Measurements from ENCODE around the gene LPA.

Gene LPA

DNA sequence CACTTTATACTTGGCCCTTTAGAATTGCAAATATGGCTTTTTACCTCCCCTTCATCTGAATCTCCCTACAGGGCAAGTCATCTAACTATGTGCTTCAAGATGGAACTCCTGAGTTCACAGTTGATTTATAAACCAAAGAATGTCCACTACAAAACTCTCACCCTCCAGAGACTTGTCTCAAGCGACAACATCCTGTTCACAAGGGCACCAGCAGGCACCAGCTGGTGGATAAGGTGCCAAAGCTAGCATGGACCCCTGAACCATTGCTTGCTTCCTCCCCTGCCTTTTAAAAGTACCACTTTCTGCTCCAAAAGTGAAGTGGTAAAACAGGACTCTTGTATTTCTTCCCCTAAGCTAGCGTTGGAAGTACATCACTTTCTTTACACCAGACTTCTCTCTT, 154.5 kb downstream of the LPA start:
- Histone ChIP-seq H4K20me1 (ENCODE audit: low read depth, low read length) (no peaks in the 10 kb centered on the region), H3K9ac (ENCODE audit: low read length) (no peak overlapping the region), H3K4me3 (ENCODE audit: insufficient read depth, low read length, poor library complexity, severe bottlenecking) (no peak overlapping the region), H3K27ac (ENCODE audit: low read depth, low read length) (no peak overlapping the region), H3K4me2 (ENCODE audit: low read depth, low read length, poor library complexity, severe bottlenecking) (no peak overlapping the region), H3K79me2 (ENCODE audit: insufficient read depth, low read length) (no peaks in the 10 kb centered on the region), H2AFZ (ENCODE audit: low read depth, low read length, severe bottlenecking) (no peak overlapping the region), H3F3A (ENCODE audit: insufficient read depth) (no peaks in the 10 kb centered on the region), H3K36me3 (ENCODE audit: low read length) (no peaks in the 10 kb centered on the region), H3K27me3 (ENCODE audit: low read length) (no peaks in the 10 kb centered on the region), H3K9me2 (replicated peaks; ENCODE audit: insufficient read depth, low read length) (no peaks in the 10 kb centered on the region), H3K9me3 (ENCODE audit: insufficient read depth, low read length) (no peaks in the 10 kb centered on the region)
- TF ChIP-seq, protein P1, sequence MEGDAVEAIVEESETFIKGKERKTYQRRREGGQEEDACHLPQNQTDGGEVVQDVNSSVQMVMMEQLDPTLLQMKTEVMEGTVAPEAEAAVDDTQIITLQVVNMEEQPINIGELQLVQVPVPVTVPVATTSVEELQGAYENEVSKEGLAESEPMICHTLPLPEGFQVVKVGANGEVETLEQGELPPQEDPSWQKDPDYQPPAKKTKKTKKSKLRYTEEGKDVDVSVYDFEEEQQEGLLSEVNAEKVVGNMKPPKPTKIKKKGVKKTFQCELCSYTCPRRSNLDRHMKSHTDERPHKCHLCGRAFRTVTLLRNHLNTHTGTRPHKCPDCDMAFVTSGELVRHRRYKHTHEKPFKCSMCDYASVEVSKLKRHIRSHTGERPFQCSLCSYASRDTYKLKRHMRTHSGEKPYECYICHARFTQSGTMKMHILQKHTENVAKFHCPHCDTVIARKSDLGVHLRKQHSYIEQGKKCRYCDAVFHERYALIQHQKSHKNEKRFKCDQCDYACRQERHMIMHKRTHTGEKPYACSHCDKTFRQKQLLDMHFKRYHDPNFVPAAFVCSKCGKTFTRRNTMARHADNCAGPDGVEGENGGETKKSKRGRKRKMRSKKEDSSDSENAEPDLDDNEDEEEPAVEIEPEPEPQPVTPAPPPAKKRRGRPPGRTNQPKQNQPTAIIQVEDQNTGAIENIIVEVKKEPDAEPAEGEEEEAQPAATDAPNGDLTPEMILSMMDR (IDR thresholded peaks at IDR 0.05; ENCODE audit: insufficient read depth, low read length, poor library complexity, severe bottlenecking) = no peak

DNA sequence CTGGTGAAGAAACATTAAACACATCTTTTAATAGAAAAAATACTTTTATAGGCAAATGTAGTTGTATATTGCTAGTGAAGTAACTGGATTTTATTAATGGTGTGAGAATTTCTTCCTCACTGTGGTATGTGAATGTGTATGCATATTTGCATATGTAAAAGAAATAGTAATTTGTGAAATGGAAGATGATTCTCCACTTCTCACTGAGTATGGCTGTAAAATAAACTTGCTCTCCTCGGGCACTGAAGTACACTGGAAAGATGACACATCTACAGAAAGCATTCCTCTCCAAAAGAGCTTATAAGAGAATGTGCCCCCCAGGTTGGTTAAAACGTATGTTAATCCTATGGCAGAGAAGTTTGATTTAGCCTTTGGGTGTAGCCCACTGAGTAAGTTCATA, 155.5 kb downstream of the LPA start:
- H3K27ac ChIP-seq (ENCODE audit: low read depth, low read length) = no peak overlapping the region
- H2AFZ ChIP-seq (ENCODE audit: low read depth, low read length, severe bottlenecking) = no peak overlapping the region
- H3K9me2 ChIP-seq (replicated peaks; ENCODE audit: insufficient read depth, low read length) = no peaks in the 10 kb centered on the region
- H3K4me3 ChIP-seq (ENCODE audit: insufficient read depth, low read length, poor library complexity, severe bottlenecking) = no peak overlapping the region
- H3K9me3 ChIP-seq (ENCODE audit: insufficient read depth, low read length) = no peaks in the 10 kb centered on the region
- no peaks in the 10 kb centered on the region for H3F3A ChIP-seq (ENCODE audit: insufficient read depth)
- no peaks in the 10 kb centered on the region for H3K79me2 ChIP-seq (ENCODE audit: insufficient read depth, low read length)
- TF ChIP-seq, protein P1 (IDR thresholded peaks at IDR 0.05; ENCODE audit: insufficient read depth, low read length, poor library complexity, severe bottlenecking) = no peak
- no peak for TF ChIP-seq EZH2phosphoT487 (conservative IDR thresholded peaks at IDR 0.05; ENCODE audit: low read length)
- H3K36me3 ChIP-seq (ENCODE audit: low read length) = no peaks in the 10 kb centered on the region
- H4K20me1 ChIP-seq (ENCODE audit: low read depth, low read length) = no peaks in the 10 kb centered on the region
- no peak overlapping the region for H3K4me2 ChIP-seq (ENCODE audit: low read depth, low read length, poor library complexity, severe bottlenecking)
- no peak overlapping the region for H3K9ac ChIP-seq (ENCODE audit: low read length)
- no peaks in the 10 kb centered on the region for H3K27me3 ChIP-seq (ENCODE audit: low read length)

DNA sequence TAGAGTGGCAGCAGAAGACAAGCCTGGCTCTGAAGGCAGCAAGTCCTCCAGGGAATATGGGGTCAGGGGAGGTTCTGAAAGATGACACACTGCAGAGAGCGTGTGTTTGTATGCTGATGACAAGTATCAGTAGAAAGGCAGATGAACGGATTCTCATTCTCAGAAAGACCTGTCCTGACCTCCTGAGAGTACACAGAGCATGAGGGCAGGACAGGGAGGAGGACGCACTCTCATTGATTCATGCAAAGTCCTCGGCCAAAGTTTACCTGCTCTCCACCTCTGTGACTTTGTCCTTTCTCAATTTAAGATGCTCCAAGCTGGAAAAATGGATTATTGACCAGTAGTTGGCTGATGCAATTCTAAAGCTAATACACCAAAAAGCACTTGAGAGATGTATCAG, 156.7 kb downstream of the LPA start:
- H3K4me3 ChIP-seq (ENCODE audit: insufficient read depth, low read length, poor library complexity, severe bottlenecking) = no peak overlapping the region
- H3K9ac ChIP-seq (ENCODE audit: low read length) = no peak overlapping the region
- no peak overlapping the region for H3K4me2 ChIP-seq (ENCODE audit: low read depth, low read length, poor library complexity, severe bottlenecking)
- H3K27ac ChIP-seq (ENCODE audit: low read depth, low read length) = no peak overlapping the region
- no peak overlapping the region for H2AFZ ChIP-seq (ENCODE audit: low read depth, low read length, severe bottlenecking)
- no peaks in the 10 kb centered on the region for H3K9me3 ChIP-seq (ENCODE audit: insufficient read depth, low read length)
- no peak for TF ChIP-seq EZH2phosphoT487 (conservative IDR thresholded peaks at IDR 0.05; ENCODE audit: low read length)
- TF ChIP-seq, protein P1 (IDR thresholded peaks at IDR 0.05; ENCODE audit: insufficient read depth, low read length, poor library complexity, severe bottlenecking) = no peak
- H3K36me3 ChIP-seq (ENCODE audit: low read length) = no peaks in the 10 kb centered on the region
- H3F3A ChIP-seq (ENCODE audit: insufficient read depth) = no peaks in the 10 kb centered on the region
- H3K79me2 ChIP-seq (ENCODE audit: insufficient read depth, low read length) = no peaks in the 10 kb centered on the region
- H3K9me2 ChIP-seq (replicated peaks; ENCODE audit: insufficient read depth, low read length) = no peaks in the 10 kb centered on the region
- H4K20me1 ChIP-seq (ENCODE audit: low read depth, low read length) = no peaks in the 10 kb centered on the region
- H3K27me3 ChIP-seq (ENCODE audit: low read length) = no peaks in the 10 kb centered on the region

DNA sequence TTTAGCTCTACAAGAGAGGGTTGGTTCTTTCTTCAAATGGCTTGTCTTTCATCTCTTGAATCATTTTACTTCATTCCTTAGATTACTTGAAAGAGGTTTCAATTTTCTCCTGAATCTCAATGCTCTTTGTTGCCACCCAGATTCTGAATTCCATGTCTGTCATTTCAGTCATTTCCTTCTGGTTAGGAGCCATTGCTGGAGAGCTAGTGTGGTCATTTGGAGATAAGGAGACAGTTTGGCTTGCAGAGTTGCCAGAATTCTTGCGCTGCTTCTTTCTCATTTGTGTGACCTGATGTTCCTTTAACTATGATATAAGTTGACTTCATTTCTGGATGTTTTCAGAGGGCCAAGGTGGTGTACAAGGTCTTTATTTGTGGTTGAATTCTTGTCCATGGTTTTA, 158.1 kb downstream of the LPA start:
- H3K9me2 ChIP-seq (replicated peaks; ENCODE audit: insufficient read depth, low read length) = no peaks in the 10 kb centered on the region
- H3K9ac ChIP-seq (ENCODE audit: low read length) = no peak overlapping the region
- H3K27ac ChIP-seq (ENCODE audit: low read depth, low read length) = no peak overlapping the region
- no peaks in the 10 kb centered on the region for H3F3A ChIP-seq (ENCODE audit: insufficient read depth)
- no peaks in the 10 kb centered on the region for H3K27me3 ChIP-seq (ENCODE audit: low read length)
- H3K4me3 ChIP-seq (ENCODE audit: insufficient read depth, low read length, poor library complexity, severe bottlenecking) = no peak overlapping the region
- no peak overlapping the region for H3K4me2 ChIP-seq (ENCODE audit: low read depth, low read length, poor library complexity, severe bottlenecking)
- no peaks in the 10 kb centered on the region for H4K20me1 ChIP-seq (ENCODE audit: low read depth, low read length)
- H3K9me3 ChIP-seq (ENCODE audit: insufficient read depth, low read length) = no peaks in the 10 kb centered on the region
- TF ChIP-seq EZH2phosphoT487 (conservative IDR thresholded peaks at IDR 0.05; ENCODE audit: low read length) = no peak
- TF ChIP-seq, protein P1 (IDR thresholded peaks at IDR 0.05; ENCODE audit: insufficient read depth, low read length, poor library complexity, severe bottlenecking) = no peak
- H3K79me2 ChIP-seq (ENCODE audit: insufficient read depth, low read length) = no peaks in the 10 kb centered on the region
- no peaks in the 10 kb centered on the region for H3K36me3 ChIP-seq (ENCODE audit: low read length)
- H2AFZ ChIP-seq (ENCODE audit: low read depth, low read length, severe bottlenecking) = no peak overlapping the region

All from SU-DHL-6 (cell line).